GM12878 (cell line): ENCODE data around the gene MAP4K5. TPM values are rescaled to one million over a fixed set of nuclear protein-coding genes. Genes with fewer than 3 reads are reported as not detected.

ENCODE experiments used
- ATAC-seq: fragments of 200-7000 bp; cut with Tn5 transposase; 3 replicates; pipeline ENCODE4 v1.9.1; 2020; ENCODE audit warnings: mild to moderate bottlenecking, moderate library complexity
- BruUV-seq: library from RNA; stranded (reverse); fragments of 400-500 nt; replicated peaks from 2 replicates; lab custom pipeline; 2021; lab: Mats Ljungman, UMichigan
- CTCF ChIA-PET: fragments of 300-600 bp; sonication (Branson Sonifier 250); formaldehyde crosslinking; extraction: SDS; loops from one replicate; lab custom pipeline; 2021; ENCODE audit warnings: inconsistent platforms; lab: Yijun Ruan, JAX
- POLR2A ChIA-PET: fragments of 350-600 bp; formaldehyde crosslinking; extraction: SDS; loops from one replicate; lab custom pipeline; 2021; ENCODE audit warnings: inconsistent platforms; lab: Charles Lee
- RAD21 ChIA-PET: fragments of 300-600 bp; sonication (Branson Sonifier 250); formaldehyde crosslinking; loops from one replicate; lab custom pipeline; 2023; ENCODE audit warnings: antibody characterized with exemption; ENCODE audit not compliant: unreplicated experiment; lab: Charles Lee
- SMC1A ChIA-PET: fragments of 300-600 bp; sonication (Branson Sonifier 250); formaldehyde crosslinking; loops from one replicate; lab custom pipeline; 2023; ENCODE audit not compliant: unreplicated experiment, uncharacterized antibody; lab: Charles Lee
- DNase-seq: peaks from one replicate; pipeline ENCODE4 v3.0.0-alpha.2; 2011; ENCODE audit warnings: low read depth, low spot score
- FAIRE-seq: peaks from 3 replicates; lab custom pipeline; 2011; peaks lifted over from hg19 to GRCh38; lab: Jason Lieb, UNC
- H2AFZ ChIP-seq: 2 replicates; pipeline ENCODE4 v1.6.0; 2011; ENCODE audit warnings: low read depth, low read length, control low read depth; ENCODE audit not compliant: control insufficient read depth
- H3K27ac ChIP-seq: 2 replicates; pipeline ENCODE4 v1.5.1; 2011; ENCODE audit warnings: control low read depth; ENCODE audit not compliant: control insufficient read depth, insufficient read depth
- H3K27me3 ChIP-seq, 2 experiments: replicated peaks in 1 of 2; 2 replicates each; pipeline versions ENCODE4 v1.6.0 to v1.6.1; 2011; ENCODE audit warnings: low read length in 1 of 2; ENCODE audit not compliant: control insufficient read depth in 2 of 2, insufficient read depth in 2 of 2
- H3K36me3 ChIP-seq, 2 experiments: 2 replicates each; pipeline ENCODE4 v1.5.1; 2011; ENCODE audit warnings: low read length in 1 of 2; ENCODE audit not compliant: control insufficient read depth in 2 of 2, insufficient read depth in 2 of 2
- H3K4me1 ChIP-seq: 2 replicates; pipeline ENCODE4 v1.6.1; 2011; ENCODE audit warnings: mild to moderate bottlenecking, low read length, moderate library complexity, mixed read lengths; ENCODE audit not compliant: control insufficient read depth, insufficient read depth
- H3K4me2 ChIP-seq: 2 replicates; pipeline ENCODE4 v1.6.0; 2011; ENCODE audit warnings: control low read depth; ENCODE audit not compliant: control insufficient read depth, insufficient read depth
- H3K4me3 ChIP-seq: fragments of 200-600 bp; sonication (generic); 2 replicates; pipeline ENCODE4 v1.5.1; 2016
- H3K79me2 ChIP-seq: 2 replicates; pipeline ENCODE4 v1.6.0; 2011; ENCODE audit warnings: low read length; ENCODE audit not compliant: control insufficient read depth, insufficient read depth
- H3K9ac ChIP-seq: 2 replicates; pipeline ENCODE4 v1.8.0; 2011; ENCODE audit warnings: low read length, control low read depth, mixed read lengths; ENCODE audit not compliant: control insufficient read depth, insufficient read depth
- H3K9me3 ChIP-seq: replicated peaks from 3 replicates; pipeline ENCODE4 v1.5.1; 2011; ENCODE audit warnings: mild to moderate bottlenecking, low read length; ENCODE audit not compliant: control insufficient read depth, insufficient read depth
- H4K20me1 ChIP-seq: 2 replicates; pipeline ENCODE4 v1.6.0; 2011; ENCODE audit not compliant: control insufficient read depth, insufficient read depth
- ELK1 ChIP-seq: IDR thresholded peaks from 2 replicates; pipeline ENCODE4 v1.6.1; 2012; ENCODE audit warnings: low read depth, low read length, improper control_type of control experiment
- MTA2 ChIP-seq: fragments of 450-650 bp; IDR thresholded peaks from 2 replicates; pipeline ENCODE4 v1.6.1; 2016; ENCODE audit warnings: low read depth, mild to moderate bottlenecking, moderate library complexity
- RFX5 ChIP-seq: IDR thresholded peaks from 2 replicates; pipeline ENCODE4 v1.6.1; 2011; ENCODE audit warnings: low read depth, low read length, improper control_type of control experiment
- SPI1 ChIP-seq: IDR thresholded peaks from 2 replicates; pipeline ENCODE4 v1.6.1; 2011; ENCODE audit warnings: low read depth, mild to moderate bottlenecking, low read length, moderate library complexity, borderline replicate concordance; ENCODE audit not compliant: insufficient read depth
- STAT3 ChIP-seq: IDR thresholded peaks from 2 replicates; pipeline ENCODE4 v1.6.1; 2011; ENCODE audit warnings: low read depth, low read length, improper control_type of control experiment
- SUPT20H ChIP-seq: IDR thresholded peaks from 2 replicates; pipeline ENCODE4 v1.6.1; 2011; ENCODE audit warnings: low read depth, mild to moderate bottlenecking, low read length, moderate library complexity, borderline replicate concordance; ENCODE audit not compliant: control insufficient read depth
- TAF1 ChIP-seq: IDR thresholded peaks from 2 replicates; pipeline ENCODE4 v1.6.1; 2011; ENCODE audit warnings: mild to moderate bottlenecking, low read depth, low read length, borderline replicate concordance
- TCF7 ChIP-seq: IDR thresholded peaks from 2 replicates; pipeline ENCODE4 v1.6.1; 2014; ENCODE audit warnings: antibody characterized with exemption, borderline replicate concordance
- ZZZ3 ChIP-seq: IDR thresholded peaks from 2 replicates; pipeline ENCODE4 v1.6.1; 2011; ENCODE audit warnings: low read depth; ENCODE audit not compliant: control insufficient read depth, insufficient read length
- WGBS: methylation state at CpG from one replicate; pipeline ENCODE4 v1.1.6; 2016; ENCODE audit warnings: low lambda C conversion rate; ENCODE audit not compliant: insufficient replicate concordance, insufficient coverage; ENCODE audit errors: missing lambda C conversion rate; 5-methylcytosine and 5-hydroxymethylcytosine counted together
- in situ Hi-C: fragments of 300-500 bp; cut with MboI; formaldehyde crosslinking; loops from 9 replicates; pipeline ENCODE4 v1.14.3; 2018; ENCODE audit warnings: mixed read lengths
- intact Hi-C: fragments of 100-400 bp; cut with micrococcal nuclease; formaldehyde crosslinking; loops from one replicate; pipeline ENCODE4 v1.14.2; 2022; ENCODE audit not compliant: unreplicated experiment
- polyA plus RNA-seq, 11 experiments: library from polyadenylated mRNA; depleted of rRNA in 4 of 11; unstranded in 6 of 11; stranded (reverse) in 5 of 11; fragments of >200 nt; fragmentation: Nextera tagmentation in 4 of 11; fragmentation: Illumina TruSeq in 1 of 11; extraction: Ambion mirVana in 4 of 11; extraction: Trizol in 1 of 11; gene quantifications; 1 replicate in 1 of 11; 2 replicates in 10 of 11; pipeline versions ENCODE4 v1.2.1 to v1.2.3, GENCODE V29; 2011 to 2016; ENCODE audit warnings: inconsistent platforms in 2 of 11, missing spikeins in 2 of 11, low read depth in 1 of 11
- total RNA-seq, 4 experiments: library from RNA; depleted of rRNA in 3 of 4; stranded (reverse); fragments of >200 nt in 3 of 4; fragmentation: Illumina TruSeq in 1 of 4; extraction: Trizol in 1 of 4; gene quantifications; 2 replicates each; pipeline versions ENCODE4 v1.2.1 to v1.2.3, GENCODE V29; 2013 to 2021
- TF ChIP-seq, protein P1 (sequence below): IDR thresholded peaks from 2 replicates; pipeline ENCODE4 v1.6.1; 2011; ENCODE audit warnings: mild to moderate bottlenecking, low read depth, low read length, moderate library complexity; ENCODE audit not compliant: insufficient replicate concordance
- TF ChIP-seq, protein P2 (sequence below): fragments of 450-650 bp; formaldehyde crosslinking; IDR thresholded peaks from 2 replicates; pipeline ENCODE4 v1.4.0; 2022; ENCODE audit warnings: mild to moderate bottlenecking, moderate library complexity
- TF ChIP-seq, protein P3 (sequence below): IDR thresholded peaks from 2 replicates; pipeline ENCODE4 v1.6.1; 2012; ENCODE audit warnings: low read depth, low read length, improper control_type of control experiment
- TF ChIP-seq, protein P4 (sequence below): fragments of 450-650 bp; IDR thresholded peaks from 2 replicates; pipeline ENCODE4 v1.6.1; 2017; ENCODE audit warnings: mild to moderate bottlenecking, moderate library complexity

The MAP4K5 gene
- total and polyA plus RNA-seq, 10 of the 15 experiments (the other 5 are each of a cell fraction or from before 2014, with no cell fraction given), result 9.1 to 41.3 (median 30.1) TPM

- no TSS peak for BruUV-seq
- H2AFZ ChIP-seq, result no peak overlapping the region
- H3K9me3 ChIP-seq, result no peaks in the 10 kb centered on the region
- no peaks in the 10 kb centered on the region for H4K20me1 ChIP-seq
- peaks cover 20% of the 10 kb centered on the region for H3K79me2 ChIP-seq
- in situ Hi-C loops, result no loop called here
- intact Hi-C loops, result no loop called here
- H3K27me3 ChIP-seq, result no peaks in the 10 kb centered on the region
- ChIA-PET POLR2A (no interaction called here), CTCF (no interaction called here), RAD21 (no interaction called here), SMC1A (interaction anchor here (1.0 to 1.4 kb wide), 3 partner anchors 11 to 198 kb away, joined by 3 to 5 read pairs (median 4); no protein-coding TSS in a partner anchor)
- peaks cover 4% of the 10 kb centered on the region for H3K4me1 ChIP-seq
- WGBS, result 100% methylated on average over 2 of the region's 2 CpGs
- peaks cover 0 to 2% of the 10 kb centered on the region in 2 experiments; a peak in 1 of 4 replicates for H3K36me3 ChIP-seq
- FAIRE-seq (no peak), DNase-seq (no peak), ATAC-seq (no peak)
- no peak overlapping the region for H3K4me3 ChIP-seq
- H3K27ac ChIP-seq, result no peak overlapping the region
- H3K9ac ChIP-seq, result no peak overlapping the region
- no peak overlapping the region for H3K4me2 ChIP-seq
- TF ChIP-seq TAF1 (no peak), SUPT20H (no peak), SPI1 (no peak), MTA2 (no peak), ELK1 (no peak), ZZZ3 (no peak), STAT3 (no peak), RFX5 (no peak), TCF7 (no peak)
- TF ChIP-seq, protein P1, sequence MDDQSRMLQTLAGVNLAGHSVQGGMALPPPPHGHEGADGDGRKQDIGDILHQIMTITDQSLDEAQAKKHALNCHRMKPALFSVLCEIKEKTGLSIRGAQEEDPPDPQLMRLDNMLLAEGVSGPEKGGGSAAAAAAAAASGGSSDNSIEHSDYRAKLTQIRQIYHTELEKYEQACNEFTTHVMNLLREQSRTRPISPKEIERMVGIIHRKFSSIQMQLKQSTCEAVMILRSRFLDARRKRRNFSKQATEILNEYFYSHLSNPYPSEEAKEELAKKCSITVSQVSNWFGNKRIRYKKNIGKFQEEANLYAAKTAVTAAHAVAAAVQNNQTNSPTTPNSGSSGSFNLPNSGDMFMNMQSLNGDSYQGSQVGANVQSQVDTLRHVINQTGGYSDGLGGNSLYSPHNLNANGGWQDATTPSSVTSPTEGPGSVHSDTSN, result no peak
- TF ChIP-seq, protein P2, sequence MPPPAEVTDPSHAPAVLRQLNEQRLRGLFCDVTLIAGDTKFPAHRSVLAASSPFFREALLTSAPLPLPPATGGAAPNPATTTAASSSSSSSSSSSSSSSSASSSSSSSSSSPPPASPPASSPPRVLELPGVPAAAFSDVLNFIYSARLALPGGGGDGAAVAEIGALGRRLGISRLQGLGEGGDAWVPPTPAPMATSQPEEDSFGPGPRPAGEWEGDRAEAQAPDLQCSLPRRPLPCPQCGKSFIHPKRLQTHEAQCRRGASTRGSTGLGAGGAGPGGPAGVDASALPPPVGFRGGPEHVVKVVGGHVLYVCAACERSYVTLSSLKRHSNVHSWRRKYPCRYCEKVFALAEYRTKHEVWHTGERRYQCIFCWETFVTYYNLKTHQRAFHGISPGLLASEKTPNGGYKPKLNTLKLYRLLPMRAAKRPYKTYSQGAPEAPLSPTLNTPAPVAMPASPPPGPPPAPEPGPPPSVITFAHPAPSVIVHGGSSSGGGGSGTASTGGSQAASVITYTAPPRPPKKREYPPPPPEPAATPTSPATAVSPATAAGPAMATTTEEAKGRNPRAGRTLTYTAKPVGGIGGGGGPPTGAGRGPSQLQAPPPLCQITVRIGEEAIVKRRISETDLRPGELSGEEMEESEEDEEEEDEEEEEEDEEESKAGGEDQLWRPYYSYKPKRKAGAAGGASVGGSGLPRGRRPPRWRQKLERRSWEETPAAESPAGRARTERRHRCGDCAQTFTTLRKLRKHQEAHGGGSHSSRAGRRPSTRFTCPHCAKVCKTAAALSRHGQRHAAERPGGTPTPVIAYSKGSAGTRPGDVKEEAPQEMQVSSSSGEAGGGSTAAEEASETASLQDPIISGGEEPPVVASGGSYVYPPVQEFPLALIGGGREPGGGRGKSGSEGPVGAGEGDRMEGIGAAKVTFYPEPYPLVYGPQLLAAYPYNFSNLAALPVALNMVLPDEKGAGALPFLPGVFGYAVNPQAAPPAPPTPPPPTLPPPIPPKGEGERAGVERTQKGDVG (CRISPR knock-in tag), result no peak
- TF ChIP-seq, protein P3, sequence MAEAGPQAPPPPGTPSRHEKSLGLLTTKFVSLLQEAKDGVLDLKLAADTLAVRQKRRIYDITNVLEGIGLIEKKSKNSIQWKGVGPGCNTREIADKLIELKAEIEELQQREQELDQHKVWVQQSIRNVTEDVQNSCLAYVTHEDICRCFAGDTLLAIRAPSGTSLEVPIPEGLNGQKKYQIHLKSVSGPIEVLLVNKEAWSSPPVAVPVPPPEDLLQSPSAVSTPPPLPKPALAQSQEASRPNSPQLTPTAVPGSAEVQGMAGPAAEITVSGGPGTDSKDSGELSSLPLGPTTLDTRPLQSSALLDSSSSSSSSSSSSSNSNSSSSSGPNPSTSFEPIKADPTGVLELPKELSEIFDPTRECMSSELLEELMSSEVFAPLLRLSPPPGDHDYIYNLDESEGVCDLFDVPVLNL, result no peak
- TF ChIP-seq, protein P4, sequence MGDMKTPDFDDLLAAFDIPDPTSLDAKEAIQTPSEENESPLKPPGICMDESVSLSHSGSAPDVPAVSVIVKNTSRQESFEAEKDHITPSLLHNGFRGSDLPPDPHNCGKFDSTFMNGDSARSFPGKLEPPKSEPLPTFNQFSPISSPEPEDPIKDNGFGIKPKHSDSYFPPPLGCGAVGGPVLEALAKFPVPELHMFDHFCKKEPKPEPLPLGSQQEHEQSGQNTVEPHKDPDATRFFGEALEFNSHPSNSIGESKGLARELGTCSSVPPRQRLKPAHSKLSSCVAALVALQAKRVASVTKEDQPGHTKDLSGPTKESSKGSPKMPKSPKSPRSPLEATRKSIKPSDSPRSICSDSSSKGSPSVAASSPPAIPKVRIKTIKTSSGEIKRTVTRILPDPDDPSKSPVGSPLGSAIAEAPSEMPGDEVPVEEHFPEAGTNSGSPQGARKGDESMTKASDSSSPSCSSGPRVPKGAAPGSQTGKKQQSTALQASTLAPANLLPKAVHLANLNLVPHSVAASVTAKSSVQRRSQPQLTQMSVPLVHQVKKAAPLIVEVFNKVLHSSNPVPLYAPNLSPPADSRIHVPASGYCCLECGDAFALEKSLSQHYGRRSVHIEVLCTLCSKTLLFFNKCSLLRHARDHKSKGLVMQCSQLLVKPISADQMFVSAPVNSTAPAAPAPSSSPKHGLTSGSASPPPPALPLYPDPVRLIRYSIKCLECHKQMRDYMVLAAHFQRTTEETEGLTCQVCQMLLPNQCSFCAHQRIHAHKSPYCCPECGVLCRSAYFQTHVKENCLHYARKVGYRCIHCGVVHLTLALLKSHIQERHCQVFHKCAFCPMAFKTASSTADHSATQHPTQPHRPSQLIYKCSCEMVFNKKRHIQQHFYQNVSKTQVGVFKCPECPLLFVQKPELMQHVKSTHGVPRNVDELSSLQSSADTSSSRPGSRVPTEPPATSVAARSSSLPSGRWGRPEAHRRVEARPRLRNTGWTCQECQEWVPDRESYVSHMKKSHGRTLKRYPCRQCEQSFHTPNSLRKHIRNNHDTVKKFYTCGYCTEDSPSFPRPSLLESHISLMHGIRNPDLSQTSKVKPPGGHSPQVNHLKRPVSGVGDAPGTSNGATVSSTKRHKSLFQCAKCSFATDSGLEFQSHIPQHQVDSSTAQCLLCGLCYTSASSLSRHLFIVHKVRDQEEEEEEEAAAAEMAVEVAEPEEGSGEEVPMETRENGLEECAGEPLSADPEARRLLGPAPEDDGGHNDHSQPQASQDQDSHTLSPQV, result no peak
Observed at GRCh38 chr14:50516091-50516490, 16.3 kb downstream of the MAP4K5 start.
